NCI-H2081 (cell line): Measurements from ENCODE around the gene NFYC.
A peak's percentile ranks its signal among the peaks of the same experiment; 100 is the strongest.
"Not testable (repeated sequence)": the region's sequence is repeated elsewhere in the genome, so short reads cannot be mapped to it uniquely, and the experiment has no call there.

ENCODE experiments used
- DNase-seq, 2 experiments: peaks; one replicate each; lab custom pipeline; 2025; lab: John Stamatoyannopoulos, UW

Gene NFYC

GRCh38 chr1:40665335-40666171 is 26.0 kb upstream of the NFYC start, which contains the start of gene RIMS3:
TSS of gene RIMS3 (minus strand) at chr1:40665682. CDS start at chr1:40641925, 23,757 bp downstream.
- peak; percentile 61 to 77 for DNase-seq

- peak; percentile 96 for DNase-seq
Measured at GRCh38 chr1:40668769-40669525, 22.6 kb upstream of the NFYC start.

GRCh38 chr1:40673452-40673851 is 18.1 kb upstream of the NFYC start:
- DNase-seq, result no peak

GRCh38 chr1:40676501-40676900 is 15.0 kb upstream of the NFYC start:
- no peak for DNase-seq

- DNase-seq, result no peak
Measured at GRCh38 chr1:40679165-40679953, 12.1 kb upstream of the NFYC start.

- no peak for DNase-seq
Measured at GRCh38 chr1:40684669-40685068, 6.8 kb upstream of the NFYC start.

- no peak for DNase-seq
Measured at GRCh38 chr1:40687059-40687458, 4.4 kb upstream of the NFYC start.

- no peak for DNase-seq
Measured at GRCh38 chr1:40687661-40688060, 3.8 kb upstream of the NFYC start.

GRCh38 chr1:40689737-40690136 is 1.8 kb upstream of the NFYC start:
- DNase-seq, result no peak

- no peak for DNase-seq
Measured at GRCh38 chr1:40690771-40691537, 550 bp upstream of the NFYC start.

- DNase-seq, result peak in 1 of 2 experiments; percentile 58
Measured at GRCh38 chr1:40692429-40692895, 958 bp downstream of the NFYC start.

- DNase-seq, result no peak
Measured at GRCh38 chr1:40693425-40693824, 1.9 kb downstream of the NFYC start.

- no peak for DNase-seq
Measured at GRCh38 chr1:40694353-40694874, 2.9 kb downstream of the NFYC start.

GRCh38 chr1:40696294-40696693 is 4.8 kb downstream of the NFYC start:
- no peak for DNase-seq

- no peak for DNase-seq
Measured at GRCh38 chr1:40697436-40697835, 5.9 kb downstream of the NFYC start.

GRCh38 chr1:40699787-40700186 is 8.3 kb downstream of the NFYC start:
- DNase-seq, result no peak

GRCh38 chr1:40701684-40702083 is 10.2 kb downstream of the NFYC start:
- no peak for DNase-seq

- not testable (repeated sequence) for DNase-seq
Measured at GRCh38 chr1:40702810-40703209, 11.3 kb downstream of the NFYC start.

- no peak for DNase-seq
Measured at GRCh38 chr1:40703316-40703715, 11.8 kb downstream of the NFYC start.

- DNase-seq, result no peak
Measured at GRCh38 chr1:40704817-40705733, 13.6 kb downstream of the NFYC start.
